ENCODE measurements around the gene MTHFD1L. TPM values are rescaled to one million over a fixed set of nuclear protein-coding genes. Genes with fewer than 3 reads are reported as not detected.

MTHFD1L gene
- total RNA-seq, 2 experiments from 2014 or later: 103 to 129 TPM

GRCh38 chr6:151063842-151064647, 198.5 kb downstream of the MTHFD1L start:
- no peak overlapping the region for H3K4me3 Mint-ChIP-seq
- peaks cover 33% of the 10 kb centered on the region for H3K36me3 Mint-ChIP-seq (ENCODE audit: low read depth)
- no peak for DNase-seq
- no peak overlapping the region for H3K27ac Mint-ChIP-seq
- H3K4me1 Mint-ChIP-seq: no peaks in the 10 kb centered on the region
- ChIA-PET CTCF (interaction anchor here (0.5 to 0.9 kb wide), 4 partner anchors 14 to 1958 kb away, joined by 3 to 4 read pairs (median 3); no protein-coding TSS in a partner anchor), POLR2A (no interaction called here)
- no peak for ATAC-seq
- intact Hi-C loops (cut with DNase I, micrococcal nuclease): no loop called here
- no peaks in the 10 kb centered on the region for H3K27me3 Mint-ChIP-seq
- H3K9me3 Mint-ChIP-seq (ENCODE audit: low read depth): no peaks in the 10 kb centered on the region

- no peak for DNase-seq
- intact Hi-C loops (cut with DNase I, micrococcal nuclease): no loop called here
- H3K27me3 Mint-ChIP-seq: no peaks in the 10 kb centered on the region
- no peak for ATAC-seq
- H3K4me3 Mint-ChIP-seq: no peak overlapping the region
- POLR2A ChIA-PET: no interaction called here
- H3K4me1 Mint-ChIP-seq: no peaks in the 10 kb centered on the region
- peaks cover 36% of the 10 kb centered on the region for H3K36me3 Mint-ChIP-seq (ENCODE audit: low read depth)
- H3K9me3 Mint-ChIP-seq (ENCODE audit: low read depth): no peaks in the 10 kb centered on the region
- CTCF ChIA-PET: interaction anchor here (0.7 to 0.9 kb wide), 2 partner anchors 13 to 15 kb away, joined by 3 to 4 read pairs; no protein-coding TSS in a partner anchor
- H3K27ac Mint-ChIP-seq: no peak overlapping the region
Observed at GRCh38 chr6:151065027-151065815, 199.7 kb downstream of the MTHFD1L start.

DNA sequence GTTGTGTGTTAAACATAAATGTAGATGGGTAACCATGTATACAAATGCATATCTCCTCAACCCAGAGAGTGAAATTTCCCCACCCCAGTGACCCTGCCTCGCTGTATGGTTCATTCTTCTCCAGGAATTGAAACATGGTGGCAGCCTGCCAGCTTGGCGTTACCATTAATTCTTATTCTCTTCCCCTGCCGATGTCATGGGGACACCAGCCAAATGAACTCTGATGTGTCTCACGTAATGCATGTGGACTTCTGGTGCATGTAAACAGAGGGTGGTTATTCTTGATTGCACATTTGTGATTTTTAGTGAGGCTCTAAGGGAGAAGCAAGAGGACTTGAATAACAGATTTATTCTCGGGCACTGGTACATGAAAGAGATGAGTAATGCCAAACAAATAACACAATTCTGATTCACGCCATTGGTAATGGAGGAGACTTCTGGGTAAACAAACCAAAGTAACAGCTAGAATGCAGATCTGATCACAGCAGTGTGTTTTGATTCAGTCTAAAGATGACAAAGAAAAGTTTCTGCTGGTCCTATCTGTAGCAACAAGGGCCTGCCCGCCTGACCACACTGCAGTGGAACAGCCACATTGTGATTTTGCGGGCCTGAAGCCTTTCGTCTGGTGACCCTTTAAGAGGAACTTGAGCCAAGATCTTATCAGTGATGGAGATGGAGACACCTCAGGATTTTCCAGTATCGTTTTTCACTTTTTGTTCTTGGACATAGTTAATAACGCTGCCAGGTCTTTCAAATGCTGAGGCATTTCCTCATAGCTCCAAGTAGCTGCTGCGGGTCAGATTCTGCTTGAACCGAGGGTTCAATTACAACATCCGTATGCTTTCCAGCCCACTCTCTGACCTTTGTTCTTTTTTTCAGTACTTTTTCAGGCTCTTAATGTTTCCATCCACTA, 202.4 kb downstream of the MTHFD1L start:
- no peaks in the 10 kb centered on the region for H3K27me3 Mint-ChIP-seq
- ChIA-PET CTCF (interaction anchor here (1.5 kb wide), 1 partner anchor 14 kb away, joined by 3 read pairs; no protein-coding TSS in a partner anchor), POLR2A (no interaction called here)
- peak overlapping the region; percentile 20 for H3K27ac Mint-ChIP-seq
- DNase-seq (no peak), ATAC-seq (no peak)
- H3K36me3 Mint-ChIP-seq (ENCODE audit: low read depth): peaks cover 44% of the 10 kb centered on the region
- intact Hi-C loops (cut with DNase I, micrococcal nuclease): no loop called here
- H3K4me1 Mint-ChIP-seq: no peaks in the 10 kb centered on the region
- no peak overlapping the region for H3K4me3 Mint-ChIP-seq
- H3K9me3 Mint-ChIP-seq (ENCODE audit: low read depth): peaks cover 2% of the 10 kb centered on the region

GRCh38 chr6:151068761-151069312, 203.3 kb downstream of the MTHFD1L start:
- no peak overlapping the region for H3K27ac Mint-ChIP-seq
- no peak for ATAC-seq
- intact Hi-C loops (cut with DNase I, micrococcal nuclease): no loop called here
- ChIA-PET CTCF (interaction anchor here (0.6 to 1.5 kb wide), 2 partner anchors 13 to 1299 kb away, joined by 3 to 4 read pairs; no protein-coding TSS in a partner anchor), POLR2A (no interaction called here)
- H3K36me3 Mint-ChIP-seq (ENCODE audit: low read depth): peaks cover 49% of the 10 kb centered on the region
- no peaks in the 10 kb centered on the region for H3K4me1 Mint-ChIP-seq
- no peaks in the 10 kb centered on the region for H3K27me3 Mint-ChIP-seq
- peaks cover 5% of the 10 kb centered on the region for H3K9me3 Mint-ChIP-seq (ENCODE audit: low read depth)
- H3K4me3 Mint-ChIP-seq: no peak overlapping the region
- no peak for DNase-seq

DNA sequence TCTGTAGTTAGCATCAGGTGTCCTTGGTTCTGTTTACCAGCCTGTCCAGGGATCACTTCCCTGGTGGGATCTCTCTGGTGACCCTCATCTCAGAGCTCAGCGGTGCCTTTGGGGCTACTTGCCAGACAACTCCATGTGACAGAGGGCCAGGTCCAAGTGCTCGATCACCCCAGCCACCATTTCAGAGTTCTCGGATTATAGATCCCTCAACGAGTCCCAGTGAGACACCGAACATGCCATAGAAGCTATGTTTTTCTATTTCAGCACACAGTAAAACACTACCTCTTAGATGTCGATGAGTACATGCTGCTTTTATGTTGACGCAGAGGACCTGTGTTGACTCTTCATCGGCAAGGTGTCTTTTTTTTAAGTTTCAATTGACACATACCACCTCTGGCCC, 204.1 kb downstream of the MTHFD1L start:
- H3K36me3 Mint-ChIP-seq (ENCODE audit: low read depth): peaks cover 54% of the 10 kb centered on the region
- CTCF ChIA-PET: interaction anchor here (0.6 to 0.9 kb wide), 2 partner anchors 254 to 1300 kb away, joined by 3 to 4 read pairs; no protein-coding TSS in a partner anchor
- intact Hi-C loops (cut with DNase I, micrococcal nuclease): no loop called here
- ATAC-seq (no peak), DNase-seq (no peak)
- no peak overlapping the region for H3K27ac Mint-ChIP-seq
- no peaks in the 10 kb centered on the region for H3K4me1 Mint-ChIP-seq
- H3K27me3 Mint-ChIP-seq: no peaks in the 10 kb centered on the region
- H3K4me3 Mint-ChIP-seq: no peak overlapping the region
- peaks cover 5% of the 10 kb centered on the region for H3K9me3 Mint-ChIP-seq (ENCODE audit: low read depth)
- POLR2A ChIA-PET: no interaction called here

DNA sequence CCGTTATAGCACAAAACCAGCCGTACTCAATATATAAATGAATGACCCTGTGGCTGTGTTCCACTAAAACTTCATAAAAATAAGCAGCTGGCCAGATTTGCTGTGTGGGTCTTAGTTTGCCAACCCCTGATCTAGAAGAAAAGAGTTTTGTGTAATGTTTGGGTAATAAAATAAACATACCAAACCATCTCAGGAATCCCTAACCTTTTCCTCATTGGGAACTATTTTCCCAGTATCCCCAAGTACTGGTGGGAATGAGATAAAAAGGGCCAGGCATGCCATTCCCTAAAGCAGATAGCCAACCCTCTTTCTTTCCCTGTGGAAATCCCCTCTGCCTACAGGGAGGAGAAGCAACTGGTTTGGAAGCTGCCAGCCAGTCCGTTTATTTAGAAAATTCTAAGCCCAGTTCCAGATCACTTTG, 205.1 kb downstream of the MTHFD1L start:
- CTCF ChIA-PET: interaction anchor here (0.7 kb wide), 1 partner anchor 807 kb away, joined by 4 read pairs; no protein-coding TSS in a partner anchor

DNA sequence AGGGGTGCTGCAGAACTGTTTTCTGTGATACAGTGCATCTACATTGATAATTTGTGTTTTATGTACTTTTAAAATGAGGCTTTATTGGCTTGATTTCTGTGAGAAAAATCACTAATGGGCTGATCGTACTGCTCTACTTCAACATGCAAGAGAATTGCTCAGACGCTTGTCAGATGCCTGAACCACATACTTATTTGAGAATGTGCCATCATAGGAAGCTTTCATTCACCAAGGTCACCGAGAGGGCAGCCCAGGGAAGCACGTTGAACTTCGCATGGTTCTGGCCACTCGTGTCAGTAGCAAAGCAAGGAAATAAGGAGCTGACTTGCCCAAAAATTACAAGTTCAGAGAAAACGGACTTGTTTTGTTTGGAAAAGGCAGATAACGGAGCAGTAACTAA, 205.8 kb downstream of the MTHFD1L start:
- no peaks in the 10 kb centered on the region for H3K27me3 Mint-ChIP-seq
- POLR2A ChIA-PET: no interaction called here
- H3K9me3 Mint-ChIP-seq (ENCODE audit: low read depth): peaks cover 5% of the 10 kb centered on the region
- H3K4me1 Mint-ChIP-seq: no peaks in the 10 kb centered on the region
- H3K4me3 Mint-ChIP-seq: no peak overlapping the region
- intact Hi-C loops (cut with DNase I, micrococcal nuclease): no loop called here
- CTCF ChIA-PET: interaction anchor here (0.7 to 0.9 kb wide), 2 partner anchors 254 to 806 kb away, joined by 3 to 4 read pairs; no protein-coding TSS in a partner anchor
- H3K27ac Mint-ChIP-seq: no peak overlapping the region
- peaks cover 59% of the 10 kb centered on the region for H3K36me3 Mint-ChIP-seq (ENCODE audit: low read depth)
- DNase-seq: no peak
- no peak for ATAC-seq

More for the DNA sequence above, 205.1 kb downstream of the MTHFD1L start:
- ATAC-seq: no peak
- no peaks in the 10 kb centered on the region for H3K27me3 Mint-ChIP-seq
- intact Hi-C loops (cut with DNase I, micrococcal nuclease): no loop called here
- no peak for DNase-seq
- no peak overlapping the region for H3K27ac Mint-ChIP-seq
- H3K9me3 Mint-ChIP-seq (ENCODE audit: low read depth): peaks cover 5% of the 10 kb centered on the region
- no peaks in the 10 kb centered on the region for H3K4me1 Mint-ChIP-seq
- H3K4me3 Mint-ChIP-seq: no peak overlapping the region
- peaks cover 56% of the 10 kb centered on the region for H3K36me3 Mint-ChIP-seq (ENCODE audit: low read depth)
- POLR2A ChIA-PET: no interaction called here

GRCh38 chr6:151073146-151073545, 207.6 kb downstream of the MTHFD1L start:
- peaks cover 58% of the 10 kb centered on the region for H3K36me3 Mint-ChIP-seq (ENCODE audit: low read depth)
- peaks cover 5% of the 10 kb centered on the region for H3K9me3 Mint-ChIP-seq (ENCODE audit: low read depth)
- H3K27me3 Mint-ChIP-seq: no peaks in the 10 kb centered on the region

DNA sequence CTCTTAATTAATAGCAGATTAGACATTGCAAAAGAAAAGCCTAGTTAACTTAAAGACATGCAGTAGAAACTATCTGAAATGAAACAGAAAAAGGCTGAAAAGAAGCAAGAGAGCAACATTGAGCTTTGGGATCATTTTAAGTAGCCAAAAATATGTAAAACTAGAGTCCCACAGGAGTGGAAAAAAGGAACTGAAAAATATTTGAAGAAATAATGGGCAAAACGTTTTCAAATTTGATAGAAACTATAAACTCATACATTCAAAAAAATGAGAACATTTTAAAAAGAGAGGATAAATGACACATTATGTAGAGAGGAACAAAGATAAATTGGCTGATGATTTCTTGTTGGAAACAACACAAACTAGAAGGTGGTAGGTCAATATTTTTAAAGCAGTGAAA, 208.2 kb downstream of the MTHFD1L start:
- ChIA-PET CTCF (interaction anchor here (0.7 kb wide), 1 partner anchor 262 kb away, joined by 3 read pairs; no protein-coding TSS in a partner anchor), POLR2A (no interaction called here)
- no peak overlapping the region for H3K27ac Mint-ChIP-seq

More at GRCh38 chr6:151073146-151073545, 207.6 kb downstream of the MTHFD1L start:
- ATAC-seq (no peak), DNase-seq (no peak)
- no peak overlapping the region for H3K27ac Mint-ChIP-seq
- ChIA-PET CTCF (interaction anchor here (0.7 kb wide), 1 partner anchor 263 kb away, joined by 3 read pairs; no protein-coding TSS in a partner anchor), POLR2A (no interaction called here)
- no peak overlapping the region for H3K4me3 Mint-ChIP-seq
- H3K4me1 Mint-ChIP-seq: no peaks in the 10 kb centered on the region
- intact Hi-C loops (cut with DNase I, micrococcal nuclease): no loop called here

DNA sequence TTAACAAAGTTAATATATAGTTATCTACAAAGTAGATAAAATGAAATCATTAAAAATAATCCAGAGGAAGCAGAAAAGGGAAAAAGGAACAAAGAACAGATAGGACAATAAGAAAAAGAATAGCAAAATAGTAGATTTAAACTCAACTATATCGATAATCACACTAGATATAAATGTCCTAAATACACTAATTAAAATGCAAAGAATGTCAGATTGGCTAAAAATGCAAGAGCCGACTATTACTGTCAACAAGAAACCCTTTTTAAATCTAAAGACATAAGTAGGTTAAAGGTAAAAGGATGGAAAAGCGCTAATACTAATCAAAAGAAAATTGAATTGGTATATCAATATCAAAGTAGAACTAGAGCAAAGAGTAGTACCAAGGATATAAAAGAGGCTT, 209.5 kb downstream of the MTHFD1L start:
- H3K27ac Mint-ChIP-seq: no peak overlapping the region
- H3K9me3 Mint-ChIP-seq (ENCODE audit: low read depth): peaks cover 5% of the 10 kb centered on the region
- intact Hi-C loops (cut with DNase I, micrococcal nuclease): no loop called here
- H3K36me3 Mint-ChIP-seq (ENCODE audit: low read depth): peaks cover 59% of the 10 kb centered on the region
- CTCF ChIA-PET: interaction anchor here (1.0 kb wide), 1 partner anchor 14 kb away, joined by 4 read pairs; no protein-coding TSS in a partner anchor
- no peak for DNase-seq
- H3K4me3 Mint-ChIP-seq: no peak overlapping the region
- no peak for ATAC-seq
- H3K4me1 Mint-ChIP-seq: no peaks in the 10 kb centered on the region
- POLR2A ChIA-PET: no interaction called here
- no peaks in the 10 kb centered on the region for H3K27me3 Mint-ChIP-seq

More for the DNA sequence above, 208.2 kb downstream of the MTHFD1L start:
- H3K27me3 Mint-ChIP-seq: no peaks in the 10 kb centered on the region
- ATAC-seq: no peak
- H3K4me1 Mint-ChIP-seq: no peaks in the 10 kb centered on the region
- H3K9me3 Mint-ChIP-seq (ENCODE audit: low read depth): peaks cover 5% of the 10 kb centered on the region
- H3K36me3 Mint-ChIP-seq (ENCODE audit: low read depth): peaks cover 62% of the 10 kb centered on the region
- no peak overlapping the region for H3K4me3 Mint-ChIP-seq
- intact Hi-C loops (cut with DNase I, micrococcal nuclease): no loop called here
- DNase-seq: no peak
